Stimulated activated CD4-positive, alpha-beta T cell treated with anti-CD3 and anti-CD28 coated beads, Interleukin-2, amount 100 ng/mL, for 4 hours (primary cell): ENCODE measurements around the gene DNAJC6.
"Not testable (repeated sequence)": the region's sequence is repeated elsewhere in the genome, so short reads cannot be mapped to it uniquely, and the experiment has no call there.

Source experiments
- DNase-seq: peaks from one replicate; pipeline ENCODE4 v3.0.0-alpha.2; 2020; ENCODE audit warnings: low read depth

DNAJC6 gene

DNA sequence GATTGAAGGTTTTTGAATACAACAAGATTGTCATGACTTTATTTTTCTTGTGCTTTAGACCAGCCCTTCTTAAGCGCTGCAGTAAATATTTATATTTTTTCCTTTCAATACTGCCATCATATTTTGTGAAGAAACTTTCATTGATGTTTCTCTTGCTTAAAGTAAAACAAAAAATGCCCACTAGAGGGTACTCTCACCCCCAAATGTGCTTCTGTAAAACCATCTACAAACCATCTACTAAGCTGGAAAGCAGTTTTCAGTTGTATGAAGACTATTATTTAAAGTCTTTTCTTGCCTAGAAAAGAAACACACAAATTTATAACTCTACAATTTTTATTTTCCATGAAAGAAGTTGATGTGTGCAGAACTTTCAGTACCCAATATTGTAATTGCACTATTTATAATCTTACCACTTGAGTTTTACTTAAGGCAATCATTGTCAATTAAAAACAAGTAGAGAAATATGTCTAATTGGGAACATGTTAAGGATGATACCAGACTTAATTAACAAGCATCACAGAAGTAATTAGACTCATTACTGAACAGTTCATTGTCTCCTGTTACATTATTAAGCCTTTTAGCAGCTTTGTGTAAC, 121.9 kb downstream of the DNAJC6 start:
- DNase-seq: no peak

DNA sequence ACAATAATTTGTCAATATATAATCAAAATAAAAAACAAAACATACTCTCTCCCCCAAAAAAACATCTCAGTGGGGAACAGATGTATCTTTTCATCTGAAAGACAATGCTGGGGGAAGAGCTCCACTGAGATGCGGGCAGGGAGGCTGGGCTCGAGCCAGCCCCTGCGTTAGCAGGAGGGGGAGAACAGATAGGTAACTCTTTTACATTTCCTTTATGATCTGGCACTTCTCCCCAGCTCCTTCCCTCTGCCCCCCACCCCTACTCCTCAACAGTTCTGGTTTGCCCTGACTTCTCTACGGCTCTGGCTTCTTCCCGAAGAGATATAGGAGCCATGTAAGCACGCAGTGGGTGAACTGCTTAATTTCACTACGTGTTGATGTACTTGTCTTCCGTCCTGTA, 123.6 kb downstream of the DNAJC6 start:
- DNase-seq: no peak

DNA sequence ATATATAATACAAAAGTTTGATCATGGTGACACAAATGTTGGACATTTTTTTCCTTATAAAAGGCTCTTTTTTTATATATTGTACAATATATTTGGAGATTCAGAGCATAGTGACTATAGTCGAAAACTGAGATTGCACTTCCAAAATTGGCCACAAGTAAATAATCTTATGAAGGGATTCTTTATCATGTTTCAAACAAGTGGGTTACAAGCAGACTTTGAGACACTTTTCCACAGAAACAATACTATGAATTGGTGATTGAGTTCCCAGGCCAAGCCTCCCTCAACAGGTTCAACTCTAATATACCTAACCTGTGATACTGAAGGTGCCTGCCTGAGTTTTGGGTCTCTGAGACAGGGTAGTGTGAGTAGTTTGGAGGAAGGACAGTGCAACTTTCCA, 124.9 kb downstream of the DNAJC6 start:
- DNase-seq: no peak

DNA sequence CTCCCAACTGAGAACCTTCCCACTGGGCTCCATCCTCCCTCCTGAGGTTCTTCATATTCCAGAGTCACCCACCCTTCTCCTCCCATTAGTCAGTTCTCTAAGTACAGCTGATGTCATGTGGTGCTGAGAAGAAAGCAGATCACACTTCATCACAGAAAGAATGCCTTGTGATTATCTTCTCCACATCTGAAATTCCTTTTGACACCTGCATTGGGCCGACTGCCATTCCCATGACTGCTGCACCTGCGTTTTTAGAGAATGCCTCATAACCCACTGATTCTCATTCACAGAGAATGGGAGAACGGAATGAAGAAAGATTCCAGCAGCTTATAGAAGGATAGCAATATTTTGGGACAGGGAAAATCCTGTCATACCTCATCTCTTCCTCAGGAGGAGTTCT, 125.4 kb downstream of the DNAJC6 start:
- DNase-seq: no peak

DNA sequence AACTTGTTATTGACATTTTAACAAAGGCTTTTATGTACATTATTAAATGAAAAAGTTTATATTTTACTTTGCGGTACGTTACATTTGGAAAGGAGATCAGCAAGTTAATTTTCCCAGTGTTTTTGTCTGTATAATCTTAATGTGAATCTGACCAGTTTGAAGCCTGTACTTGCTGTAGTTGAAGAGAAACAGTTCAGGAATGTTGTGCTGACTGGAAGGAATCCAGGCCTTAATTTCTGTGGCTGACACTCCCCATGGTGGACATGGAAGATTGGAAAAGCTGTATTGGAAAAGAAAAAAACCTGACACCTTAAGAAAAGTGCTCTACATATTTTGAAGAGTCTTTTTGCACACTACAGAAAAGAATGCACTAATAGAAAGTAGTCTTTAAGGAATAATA, 126.6 kb downstream of the DNAJC6 start:
- DNase-seq: no peak

DNA sequence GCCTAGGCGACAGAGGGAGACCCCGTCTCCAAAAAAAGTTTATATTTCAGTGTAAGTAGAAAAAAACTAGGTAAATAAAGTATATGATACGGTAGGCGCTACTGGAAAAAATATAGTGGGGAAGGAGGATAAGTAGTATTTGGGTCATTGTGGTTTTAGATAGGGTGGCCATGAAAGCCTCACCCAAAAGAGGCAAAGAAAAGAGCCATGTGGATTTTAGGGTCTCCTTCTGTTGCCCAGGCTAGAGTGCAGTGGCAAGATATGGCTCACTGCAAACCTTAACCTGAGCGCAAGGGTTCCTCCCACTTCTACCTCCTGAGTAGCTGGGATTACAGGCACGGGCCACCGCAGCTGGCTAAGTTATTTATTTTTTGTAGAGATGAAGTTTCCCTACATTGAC, 128.3 kb downstream of the DNAJC6 start:
- DNase-seq: no peak

DNA sequence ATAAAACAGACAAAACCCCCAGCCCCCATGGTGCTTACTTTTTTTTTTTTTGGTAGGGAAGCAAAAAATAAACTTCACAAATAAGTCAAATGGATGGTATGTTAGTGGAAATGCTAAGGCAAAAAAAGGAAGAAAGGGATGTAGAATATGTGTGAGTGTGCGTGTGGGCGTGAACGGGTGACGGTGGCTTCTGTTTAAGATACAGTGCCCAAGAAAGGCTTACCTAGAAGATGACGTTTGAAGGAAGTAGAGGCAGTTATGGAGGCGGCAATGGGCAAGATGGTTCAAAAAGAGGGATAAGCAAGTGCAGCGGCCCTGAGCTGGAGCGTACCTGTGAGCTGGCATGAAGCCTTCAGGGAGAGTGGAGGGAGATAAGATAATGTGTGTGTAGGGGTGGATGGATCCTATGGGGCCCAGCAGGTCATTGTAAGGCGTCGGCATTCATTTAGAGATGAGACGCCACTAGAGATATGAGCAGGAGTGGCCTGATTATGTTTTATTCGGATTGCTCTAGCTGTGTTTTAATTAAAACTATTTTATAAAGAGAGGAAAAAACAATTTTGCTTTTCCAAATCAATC, 131.1 kb downstream of the DNAJC6 start:
- no peak for DNase-seq

DNA sequence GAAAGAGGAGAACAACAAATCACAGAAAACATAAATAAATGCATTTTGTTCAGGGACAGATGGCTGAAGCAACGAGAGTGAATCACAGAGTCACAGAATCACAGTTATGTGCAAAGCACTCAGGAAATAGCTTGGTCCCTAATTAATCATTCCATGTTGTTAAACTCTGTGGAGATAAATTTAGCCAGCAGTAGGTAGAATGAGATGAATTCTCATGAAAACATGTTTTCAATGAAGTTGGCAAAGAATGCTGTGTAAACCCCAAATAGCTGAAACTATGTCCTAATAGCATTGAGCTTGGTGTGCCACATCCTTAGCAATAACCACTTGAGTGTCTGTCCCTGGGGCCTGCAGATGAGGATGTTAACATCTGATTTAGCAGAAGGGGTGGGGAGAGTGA, 131.6 kb downstream of the DNAJC6 start:
- no peak for DNase-seq

DNA sequence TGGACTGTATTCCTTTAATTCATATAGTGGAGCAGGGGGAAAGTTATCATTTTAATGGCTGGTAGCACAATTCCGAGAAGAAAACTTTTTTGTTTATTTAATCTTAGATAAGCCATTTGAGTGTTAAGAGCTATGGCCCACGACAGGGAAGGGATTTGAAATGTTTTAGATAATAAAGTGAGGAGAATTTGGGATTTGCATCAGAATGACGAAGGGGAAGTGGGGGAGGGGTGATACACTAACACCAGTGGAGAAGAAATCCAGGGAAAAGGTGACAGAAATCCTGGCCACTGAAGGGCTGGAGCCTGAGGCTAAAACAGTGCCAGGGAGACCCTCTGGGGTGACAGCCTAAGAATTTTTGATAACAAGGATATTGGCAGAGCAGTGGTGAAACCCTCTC, 132.1 kb downstream of the DNAJC6 start:
- no peak for DNase-seq

DNA sequence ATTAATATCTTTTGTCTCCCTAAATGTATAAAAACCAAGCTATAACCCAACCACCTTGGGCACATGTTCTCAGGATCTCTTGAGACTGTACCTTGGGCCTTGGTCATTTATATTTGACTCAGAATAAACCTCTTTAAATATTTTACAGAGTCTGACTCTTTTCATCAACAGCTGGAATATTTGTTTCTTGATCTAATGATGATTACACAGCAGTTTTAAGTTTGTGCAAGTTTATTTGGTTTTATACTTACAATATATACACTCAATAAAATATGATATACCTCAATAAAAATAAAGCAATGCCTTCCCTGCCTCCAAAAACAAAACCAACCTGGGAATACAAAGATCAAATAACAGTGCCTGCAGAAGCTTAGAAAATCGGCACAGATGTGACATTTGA, 133.1 kb downstream of the DNAJC6 start:
- no peak for DNase-seq

DNA sequence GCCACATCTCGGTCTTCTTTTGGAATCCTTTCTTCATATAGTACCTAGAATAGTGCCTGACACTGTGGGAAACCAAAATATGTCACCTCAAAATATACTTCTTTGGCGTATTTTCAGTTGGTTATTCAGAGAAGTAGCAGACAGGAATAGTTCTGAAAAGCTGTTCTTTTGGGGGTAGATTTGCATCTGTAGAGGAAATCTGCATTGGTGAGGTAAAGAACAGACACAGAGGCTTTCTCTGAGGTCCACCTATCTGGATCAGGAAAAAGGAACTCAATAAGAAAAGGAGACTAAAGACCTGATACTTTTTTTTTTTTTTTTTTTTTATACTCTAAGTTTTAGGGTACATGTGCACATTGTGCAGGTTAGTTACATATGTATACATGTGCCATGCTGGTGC, 134.3 kb downstream of the DNAJC6 start:
- no peak for DNase-seq

DNA sequence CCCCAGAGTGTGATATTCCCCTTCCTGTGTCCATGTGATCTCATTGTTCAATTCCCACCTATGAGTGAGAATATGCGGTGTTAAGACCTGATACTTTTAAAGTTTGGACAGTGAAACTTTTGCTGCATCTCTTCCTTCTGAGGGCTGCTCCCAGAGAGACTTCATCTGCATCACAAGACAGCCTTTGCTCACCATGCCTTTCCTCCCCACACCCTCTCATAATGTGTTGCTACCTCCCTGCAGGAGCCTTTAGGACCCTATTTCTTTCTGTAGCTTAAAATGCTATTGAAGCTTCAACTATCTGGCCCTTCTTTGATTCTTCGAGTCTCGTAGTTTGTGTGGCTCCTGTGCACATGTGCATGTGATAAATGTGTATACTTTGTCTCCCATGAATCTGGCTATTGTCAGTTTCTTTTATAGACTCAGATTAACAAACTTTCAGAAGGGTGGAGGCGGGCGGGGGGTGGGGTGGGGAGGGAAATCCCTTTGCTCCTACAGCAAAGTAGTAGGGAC, 134.8 kb downstream of the DNAJC6 start:
- no peak for DNase-seq

DNA sequence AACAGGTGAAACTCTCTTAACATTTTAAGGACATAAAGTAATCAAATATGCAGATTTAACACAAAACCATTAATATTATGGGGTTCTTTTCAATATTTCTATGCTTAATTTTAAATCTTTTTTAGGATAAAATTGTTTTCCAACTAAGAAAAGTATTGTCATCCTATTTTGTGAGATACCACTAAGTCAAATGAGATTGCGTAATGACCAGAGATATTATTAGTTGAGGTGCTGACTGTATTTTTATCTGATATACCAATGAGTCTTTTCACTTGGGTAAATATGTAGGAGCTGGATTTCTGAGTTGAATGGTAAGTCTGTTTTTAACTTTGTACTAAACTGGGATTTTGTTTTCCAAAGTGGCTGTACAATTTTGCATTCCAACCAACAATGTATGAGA, 136.5 kb downstream of the DNAJC6 start:
- DNase-seq: no peak

DNA sequence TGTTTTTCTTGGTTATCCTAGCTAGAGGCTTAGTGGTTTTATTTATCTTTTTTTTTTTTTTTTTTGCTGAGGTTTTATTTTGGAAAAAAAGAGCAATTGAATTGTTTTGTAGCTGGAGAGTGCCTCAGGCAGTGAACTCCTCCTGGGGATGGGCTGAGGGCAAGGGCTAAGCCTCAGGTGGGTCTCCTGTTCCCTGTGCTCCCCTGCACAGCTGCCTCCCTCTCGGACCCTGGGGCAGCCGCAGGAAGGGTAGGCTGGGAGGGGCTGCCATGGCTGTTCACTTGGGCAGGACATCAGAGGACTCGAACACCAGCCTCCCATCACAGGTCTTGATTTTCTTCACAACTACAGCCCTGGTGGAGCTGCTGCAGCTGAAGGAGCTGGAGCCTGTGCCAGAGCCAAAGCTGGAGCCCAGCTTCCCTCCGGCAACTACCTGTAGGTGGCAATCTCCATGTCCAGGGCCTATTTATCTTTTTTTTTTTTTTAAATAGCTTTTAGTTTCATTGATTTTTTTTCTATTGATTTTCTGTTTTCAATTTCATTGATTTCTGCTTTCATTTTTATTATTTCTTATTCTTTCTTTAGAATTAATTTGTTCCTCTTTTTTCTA, 140.0 kb downstream of the DNAJC6 start:
- DNase-seq: no peak

DNA sequence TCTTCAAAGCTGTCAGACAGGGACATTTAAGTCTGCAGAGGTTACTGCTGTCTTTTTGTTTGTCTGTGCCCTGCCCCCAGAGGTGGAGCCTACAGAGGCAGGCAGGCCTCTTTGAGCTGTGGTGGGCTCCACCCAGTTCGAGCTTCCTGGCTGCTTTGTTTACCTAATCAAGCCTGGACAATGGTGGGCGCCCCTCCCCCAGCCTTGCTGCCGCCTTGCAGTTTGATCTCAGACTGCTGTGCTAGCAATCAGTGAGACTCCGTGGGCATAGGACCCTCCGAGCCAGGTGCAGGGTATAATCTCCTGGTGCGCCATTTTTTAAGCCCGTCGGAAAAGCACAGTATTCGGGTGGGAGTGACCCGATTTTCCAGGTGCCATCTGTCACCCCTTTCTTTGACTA, 146.3 kb downstream of the DNAJC6 start:
- not testable (repeated sequence) for DNase-seq

DNA sequence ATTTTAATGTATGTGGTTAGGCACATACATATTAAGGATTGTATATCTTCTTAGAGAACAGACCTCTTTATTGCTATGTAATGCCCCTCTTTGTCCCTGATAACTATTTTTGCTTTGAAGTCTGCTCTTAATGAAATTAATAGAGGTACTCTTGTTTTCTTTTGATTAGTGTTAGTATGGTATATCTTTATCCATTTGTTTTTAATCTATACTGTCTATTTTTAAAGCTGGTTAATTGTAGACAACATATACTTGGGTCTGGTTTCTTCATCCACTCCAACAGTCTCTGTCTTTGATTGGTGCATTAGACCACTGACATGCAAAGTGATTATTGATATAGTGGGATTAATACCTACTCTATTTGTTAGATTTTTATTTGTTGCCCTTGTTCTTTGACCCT, 147.1 kb downstream of the DNAJC6 start:
- DNase-seq: no peak

DNA sequence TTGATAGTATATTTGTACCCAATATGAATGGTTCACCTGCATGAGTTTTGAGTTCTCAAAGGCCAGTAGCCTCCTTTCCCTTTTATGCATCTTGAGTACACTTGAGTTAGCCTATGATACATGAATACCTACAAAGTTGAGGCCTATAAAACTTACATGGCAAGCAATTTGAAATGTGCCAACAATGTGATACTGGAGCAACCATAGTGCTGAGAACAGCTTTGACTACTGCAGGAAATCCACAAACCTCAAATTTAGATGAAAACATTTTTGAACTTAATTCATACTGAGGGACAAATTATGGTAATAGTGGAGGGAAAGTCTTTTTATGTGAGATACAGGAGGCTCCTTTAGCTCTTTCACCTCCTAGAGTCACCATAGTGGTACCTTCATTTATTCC, 148.5 kb downstream of the DNAJC6 start:
- no peak for DNase-seq

DNA sequence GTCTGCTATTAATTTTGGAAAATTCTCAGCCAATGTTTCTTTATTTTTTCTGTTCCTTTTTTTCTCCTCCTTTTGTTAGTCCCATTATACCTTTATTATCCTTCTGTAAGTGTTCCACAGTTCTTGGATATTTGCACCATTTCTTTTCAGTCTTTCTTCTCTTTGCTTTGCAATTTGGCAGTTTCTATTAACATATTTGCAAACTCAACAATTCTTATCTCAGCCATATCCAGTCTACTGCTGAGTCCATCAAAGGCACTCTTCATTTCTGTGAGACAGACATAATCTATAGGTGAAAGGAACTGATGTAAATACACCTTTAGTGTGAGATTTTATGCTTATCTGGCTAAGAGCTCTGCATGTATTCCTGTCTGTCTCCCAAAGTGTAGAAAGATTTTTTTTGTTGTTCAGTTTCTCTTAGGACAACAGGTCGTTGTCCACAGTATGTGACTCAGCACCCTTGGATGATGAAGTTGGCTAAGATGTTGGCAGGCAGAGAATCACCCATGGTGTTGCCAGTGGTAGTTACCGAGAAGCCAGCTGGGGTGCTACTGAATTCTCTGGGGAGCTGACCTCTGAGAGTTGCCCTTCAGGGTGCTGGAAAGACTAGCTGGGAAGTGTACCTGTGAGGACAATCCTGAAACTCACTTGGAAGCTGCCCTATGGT, 149.5 kb downstream of the DNAJC6 start:
- no peak for DNase-seq

DNA sequence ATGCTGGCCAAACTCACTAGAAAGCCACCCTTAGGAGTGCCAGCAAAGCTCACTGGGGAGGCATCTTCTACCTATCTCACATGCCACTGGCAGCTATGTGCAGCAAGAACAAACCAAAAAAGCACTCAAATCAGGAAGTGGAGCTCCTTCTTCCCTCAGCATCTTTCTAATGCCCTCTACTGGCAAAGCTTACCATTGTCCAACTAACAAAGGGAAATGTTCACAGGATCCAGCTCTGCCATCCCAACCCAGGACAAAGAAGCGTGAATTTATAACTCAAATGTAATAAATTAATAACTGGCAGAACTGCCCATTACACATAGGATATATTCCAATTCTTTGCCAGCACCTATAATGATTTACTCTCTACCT, 150.0 kb downstream of the DNAJC6 start:
- DNase-seq: no peak
